DND-41 (cell line): ENCODE results near the gene TRNAU1AP.
"Not testable (repeated sequence)": the region's sequence is repeated elsewhere in the genome, so short reads cannot be mapped to it uniquely, and the experiment has no call there.

Experiments
- ATAC-seq: fragments of 200-7000 bp; cut with Tn5 transposase; 3 replicates; pipeline ENCODE4 v1.9.1; 2021; ENCODE audit warnings: low read depth; ENCODE audit not compliant: insufficient read depth
- DNase-seq: peaks from one replicate; pipeline ENCODE4 v3.0.0-alpha.2; 2020
- H2AFZ ChIP-seq: 2 replicates; pipeline ENCODE4 v1.6.0; 2012; ENCODE audit warnings: low read depth, low read length
- H3K27ac ChIP-seq: 2 replicates; pipeline ENCODE4 v1.5.1; 2012; ENCODE audit warnings: low read length, inconsistent platforms
- H3K27me3 ChIP-seq: fragments of 200-600 bp; sonication (generic); 2 replicates; pipeline ENCODE4 v1.6.0; 2012; ENCODE audit warnings: low read length, mild to moderate bottlenecking, inconsistent platforms; ENCODE audit not compliant: insufficient read depth, poor library complexity
- H3K36me3 ChIP-seq: 2 replicates; pipeline ENCODE4 v1.5.1; 2012; ENCODE audit warnings: low read length, inconsistent platforms; ENCODE audit not compliant: insufficient read depth
- H3K4me1 ChIP-seq: 2 replicates; pipeline ENCODE4 v1.5.1; 2012; ENCODE audit warnings: mild to moderate bottlenecking, low read length; ENCODE audit not compliant: insufficient read depth
- H3K4me2 ChIP-seq: 2 replicates; pipeline ENCODE4 v1.6.0; 2012; ENCODE audit warnings: mild to moderate bottlenecking, moderate library complexity, low read length, inconsistent platforms; ENCODE audit not compliant: insufficient read depth
- H3K4me3 ChIP-seq, 2 experiments: fragments of 200-600 bp in 1 of 2; shearing (Covaris generic) in 1 of 2; 2 replicates each; pipeline ENCODE4 v1.5.1; 2012 to 2016; ENCODE audit warnings: inconsistent platforms in 2 of 2, low read length in 2 of 2, mild to moderate bottlenecking in 2 of 2, low read depth in 1 of 2, moderate library complexity in 1 of 2
- H3K79me2 ChIP-seq: 2 replicates; pipeline ENCODE4 v1.6.0; 2012; ENCODE audit warnings: low read length, inconsistent platforms; ENCODE audit not compliant: insufficient read depth
- H3K9ac ChIP-seq: 2 replicates; pipeline ENCODE4 v1.6.0; 2012; ENCODE audit warnings: low read depth, mild to moderate bottlenecking, inconsistent platforms, low read length, moderate library complexity
- H3K9me3 ChIP-seq: 2 replicates; pipeline ENCODE4 v1.5.1; 2012; ENCODE audit warnings: low read length, moderate library complexity, mild to moderate bottlenecking, inconsistent platforms; ENCODE audit not compliant: insufficient read depth, severe bottlenecking
- H4K20me1 ChIP-seq: 2 replicates; pipeline ENCODE4 v1.6.0; 2012; ENCODE audit warnings: low read length; ENCODE audit not compliant: insufficient read depth
- CTCF ChIP-seq: IDR thresholded peaks from 2 replicates; pipeline ENCODE4 v1.5.1; 2012; ENCODE audit warnings: borderline replicate concordance, low read length, moderate library complexity, mild to moderate bottlenecking; ENCODE audit not compliant: poor library complexity, severe bottlenecking; ENCODE audit errors: extremely low read depth
- EZH2 ChIP-seq: IDR thresholded peaks from 3 replicates; pipeline ENCODE4 v1.6.1; 2012; ENCODE audit warnings: borderline replicate concordance, low read depth, mild to moderate bottlenecking, moderate library complexity, low read length, inconsistent platforms; ENCODE audit not compliant: severe bottlenecking

TRNAU1AP gene

GRCh38 chr1:28518000-28518744 is 34.7 kb upstream of the TRNAU1AP start:
- Histone ChIP-seq H4K20me1 (peaks cover 22% of the 10 kb centered on the region; the same call in 1 of the 2 replicates), H2AFZ (peak overlapping the region; percentile 86)

GRCh38 chr1:28518745-28519341 is 34.0 kb upstream of the TRNAU1AP start:
- Histone ChIP-seq H4K20me1 (peaks cover 27% of the 10 kb centered on the region; the same call in 1 of the 2 replicates), H3K9me3 (no peaks in the 10 kb centered on the region), H3K36me3 (peaks cover 24% of the 10 kb centered on the region), H3K27ac (peak overlapping the region; percentile 80), H3K4me3 (peak overlapping the region; percentile 44 to 60; a peak in 3 of 4 replicates), H3K4me2 (peak overlapping the region; percentile 89), H3K79me2 (peaks cover 60% of the 10 kb centered on the region), H2AFZ (peak overlapping the region; percentile 86), H3K27me3 (no peaks in the 10 kb centered on the region), H3K9ac (peak overlapping the region; percentile 86), H3K4me1 (peaks cover 39% of the 10 kb centered on the region)
- ATAC-seq (peak; percentile 18), DNase-seq (peak; percentile 50)
- TF ChIP-seq EZH2, result no peak

More at GRCh38 chr1:28518000-28518744, 34.7 kb upstream of the TRNAU1AP start:
- TF ChIP-seq CTCF (peak; percentile 94), EZH2 (no peak)
- Histone ChIP-seq H3K27ac (peak overlapping the region; percentile 80), H3K4me1 (peaks cover 42% of the 10 kb centered on the region), H3K4me3 (peak overlapping the region; percentile 46 to 60; a peak in 3 of 4 replicates), H3K79me2 (peaks cover 53% of the 10 kb centered on the region), H3K36me3 (peaks cover 24% of the 10 kb centered on the region), H3K9ac (peak overlapping the region; percentile 86), H3K9me3 (no peaks in the 10 kb centered on the region), H3K27me3 (no peaks in the 10 kb centered on the region), H3K4me2 (peak overlapping the region; percentile 89)
- peak; percentile 91 for DNase-seq
- ATAC-seq, result peak; percentile 77

- no peak for DNase-seq
- Histone ChIP-seq H3K27ac (peak overlapping the region; percentile 11), H3K4me3 (peak overlapping the region in 1 of 2 experiments; percentile 32; a peak in 2 of 4 replicates)
Observed at GRCh38 chr1:28519946-28520725, 32.7 kb upstream of the TRNAU1AP start.

DNA sequence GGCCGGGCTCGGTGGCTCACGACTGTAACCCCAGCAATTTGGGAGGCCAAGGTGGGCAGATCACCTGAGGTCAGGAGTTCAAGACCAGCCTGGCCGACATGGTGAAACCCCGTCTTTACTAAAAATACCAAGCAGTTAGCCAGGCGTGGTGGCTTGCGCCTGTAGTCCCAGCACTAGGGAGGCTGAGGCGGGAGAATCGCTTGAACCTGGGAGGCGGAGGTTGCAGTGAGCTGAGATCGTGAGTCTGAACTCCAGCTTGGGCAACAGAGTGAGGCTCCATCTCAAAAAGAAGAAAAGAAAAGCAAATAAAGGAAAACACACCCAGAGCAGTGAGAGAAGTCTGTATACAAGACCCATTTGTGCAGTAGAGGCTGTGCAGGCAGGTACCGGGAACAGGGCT is 32.1 kb upstream of the TRNAU1AP start:
- peaks cover 39% of the 10 kb centered on the region for H3K4me1 ChIP-seq
- H3K36me3 ChIP-seq, result peaks cover 35% of the 10 kb centered on the region
- H3K9me3 ChIP-seq, H3K4me3 ChIP-seq, H2AFZ ChIP-seq, DNase-seq, H3K27me3 ChIP-seq, H3K27ac ChIP-seq, ATAC-seq: not testable (repeated sequence)
- peak overlapping the region; percentile 89; the same call in 1 of the 2 replicates for H3K4me2 ChIP-seq
- peaks cover 45% of the 10 kb centered on the region; the same call in 1 of the 2 replicates for H4K20me1 ChIP-seq
- H3K9ac ChIP-seq, result peak overlapping the region; percentile 86; the same call in 1 of the 2 replicates
- H3K79me2 ChIP-seq, result peaks cover 79% of the 10 kb centered on the region

More at GRCh38 chr1:28519946-28520725, 32.7 kb upstream of the TRNAU1AP start:
- no peaks in the 10 kb centered on the region for H3K9me3 ChIP-seq
- no peak for ATAC-seq
- no peak overlapping the region for H2AFZ ChIP-seq
- H3K9ac ChIP-seq, result peak overlapping the region; percentile 86
- H3K27me3 ChIP-seq, result no peaks in the 10 kb centered on the region
- peaks cover 72% of the 10 kb centered on the region for H3K79me2 ChIP-seq
- peaks cover 31% of the 10 kb centered on the region for H3K36me3 ChIP-seq
- H3K4me1 ChIP-seq, result peaks cover 39% of the 10 kb centered on the region
- peak overlapping the region; percentile 89 for H3K4me2 ChIP-seq
- no peak for TF ChIP-seq EZH2
- no peak for TF ChIP-seq CTCF
- H4K20me1 ChIP-seq, result peaks cover 39% of the 10 kb centered on the region; the same call in 1 of the 2 replicates
